GM06990 (cell line): ENCODE results near the gene AUTS2.

Source experiments
- DNase-seq: peaks from one replicate; pipeline ENCODE4 v3.0.0-alpha.2; 2011; ENCODE audit not compliant: insufficient read length; ENCODE audit errors: extremely low read depth
- H3K27me3 ChIP-seq: replicated peaks from 2 replicates; pipeline ENCODE4 v1.6.0; 2011; ENCODE audit warnings: low read length; ENCODE audit not compliant: control insufficient read depth, insufficient read depth
- H3K36me3 ChIP-seq: 2 replicates; pipeline ENCODE4 v1.5.1; 2011; ENCODE audit warnings: low read length; ENCODE audit not compliant: control insufficient read depth, insufficient read depth
- H3K4me3 ChIP-seq: replicated peaks from 2 replicates; pipeline ENCODE4 v1.5.1; 2011; ENCODE audit warnings: low read depth, mild to moderate bottlenecking, control low read depth, low read length
- CTCF ChIP-seq: IDR thresholded peaks from 2 replicates; pipeline ENCODE4 v1.5.1; 2011; ENCODE audit warnings: low read length, control low read depth, mild to moderate bottlenecking, inconsistent platforms; ENCODE audit not compliant: insufficient read depth, poor library complexity, severe bottlenecking

AUTS2 gene

GRCh38 chr7:69620650-69621049 is 22.4 kb downstream of the AUTS2 start:
- no peaks in the 10 kb centered on the region for H3K27me3 ChIP-seq
- DNase-seq = no peak
- no peaks in the 10 kb centered on the region for H3K36me3 ChIP-seq
- no peak overlapping the region for H3K4me3 ChIP-seq
- no peak for TF ChIP-seq CTCF

- H3K27me3 ChIP-seq = no peaks in the 10 kb centered on the region
- H3K36me3 ChIP-seq = no peaks in the 10 kb centered on the region
- no peak for TF ChIP-seq CTCF
- no peak overlapping the region for H3K4me3 ChIP-seq
- no peak for DNase-seq
These were observed 23.9 kb downstream of the AUTS2 start for GRCh38 chr7:69622014-69622835.

GRCh38 chr7:69622960-69623359 is 24.7 kb downstream of the AUTS2 start:
- H3K36me3 ChIP-seq = no peaks in the 10 kb centered on the region
- no peak overlapping the region for H3K4me3 ChIP-seq
- no peak for TF ChIP-seq CTCF
- no peaks in the 10 kb centered on the region for H3K27me3 ChIP-seq
- DNase-seq = no peak

GRCh38 chr7:69624435-69625230 is 26.4 kb downstream of the AUTS2 start:
- Histone ChIP-seq H3K4me3 (no peak overlapping the region), H3K36me3 (no peaks in the 10 kb centered on the region), H3K27me3 (no peaks in the 10 kb centered on the region)
- no peak for TF ChIP-seq CTCF
- no peak for DNase-seq

GRCh38 chr7:69625238-69625637 is 27.0 kb downstream of the AUTS2 start:
- Histone ChIP-seq H3K36me3 (no peaks in the 10 kb centered on the region), H3K4me3 (no peak overlapping the region), H3K27me3 (no peaks in the 10 kb centered on the region)
- no peak for TF ChIP-seq CTCF
- no peak for DNase-seq
